KOPT-K1 (cell line): ENCODE data around the gene RHEBL1.
A peak's percentile ranks its signal among the peaks of the same experiment; 100 is the strongest.

Source experiments
- H3K27ac ChIP-seq: fragments of 200-600 bp; sonication (generic); 2 replicates; pipeline ENCODE4 v1.5.1; 2016; ENCODE audit warnings: antibody characterized with exemption, mild to moderate bottlenecking, low read depth, low read length; ENCODE audit not compliant: poor library complexity, severe bottlenecking
- H3K36me3 ChIP-seq: fragments of 200-600 bp; sonication (generic); 2 replicates; pipeline ENCODE4 v1.5.1; 2017; ENCODE audit warnings: antibody characterized with exemption, mild to moderate bottlenecking, low read length, moderate library complexity; ENCODE audit not compliant: insufficient read depth
- H3K9me3 ChIP-seq: fragments of 200-600 bp; sonication (generic); 2 replicates; pipeline ENCODE4 v1.5.1; 2017; ENCODE audit warnings: antibody characterized with exemption, low read length, mild to moderate bottlenecking; ENCODE audit not compliant: insufficient read depth, poor library complexity, severe bottlenecking

RHEBL1 gene

DNA sequence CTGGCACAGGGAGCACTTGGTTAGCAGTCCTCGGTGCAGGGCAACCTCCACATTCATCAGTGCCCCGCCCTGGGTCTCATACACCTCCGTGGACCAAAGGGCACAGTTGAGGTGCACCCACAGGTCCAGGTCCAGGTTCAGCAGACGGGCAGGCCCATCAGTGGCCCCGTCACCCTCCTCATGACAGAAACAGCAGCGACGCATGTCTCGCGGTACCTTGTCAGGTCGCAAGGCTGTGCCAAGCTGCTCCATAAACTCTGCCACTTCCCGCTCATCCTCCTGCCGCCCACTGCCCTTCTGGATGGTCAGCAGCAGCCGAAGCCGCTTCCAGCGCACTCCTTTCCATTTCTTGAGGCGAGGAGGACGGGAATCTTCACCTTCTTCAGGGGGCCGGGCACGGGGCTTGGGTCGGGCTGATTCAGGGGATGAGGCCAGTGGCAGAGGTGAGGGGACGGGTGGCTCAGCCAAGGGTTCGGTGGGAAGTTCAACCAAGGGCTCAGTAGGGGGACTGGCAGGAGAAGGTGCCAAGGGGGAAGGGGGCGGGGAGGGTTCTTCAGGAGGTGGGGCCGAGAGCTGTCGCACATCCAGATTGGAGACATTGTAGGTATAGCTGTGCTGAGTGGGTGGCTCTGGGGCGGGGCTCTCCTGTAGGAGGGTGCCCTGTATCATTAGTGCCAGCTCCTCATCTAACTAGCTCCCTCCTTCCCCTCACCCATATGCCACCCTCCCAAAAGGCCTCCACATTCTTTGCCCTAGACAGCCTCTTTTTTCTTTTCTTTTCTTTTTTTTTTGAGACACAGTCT, 42.9 kb downstream of the RHEBL1 start:
- no peak overlapping the region for H3K27ac ChIP-seq
- peaks cover 100% of the 10 kb centered on the region for H3K36me3 ChIP-seq
- H3K9me3 ChIP-seq: no peaks in the 10 kb centered on the region

- Histone ChIP-seq H3K27ac (no peak overlapping the region), H3K9me3 (no peaks in the 10 kb centered on the region), H3K36me3 (peaks cover 100% of the 10 kb centered on the region)
Measured at GRCh38 chr12:49026101-49026500, 43.7 kb downstream of the RHEBL1 start.

GRCh38 chr12:49025463-49025862, 44.3 kb downstream of the RHEBL1 start:
- Histone ChIP-seq H3K9me3 (no peaks in the 10 kb centered on the region), H3K27ac (no peak overlapping the region), H3K36me3 (peaks cover 100% of the 10 kb centered on the region)

- Histone ChIP-seq H3K27ac (no peak overlapping the region), H3K36me3 (peaks cover 90% of the 10 kb centered on the region), H3K9me3 (no peaks in the 10 kb centered on the region)
Measured at GRCh38 chr12:49024543-49024942, 45.2 kb downstream of the RHEBL1 start.

GRCh38 chr12:49023812-49024211, 46.0 kb downstream of the RHEBL1 start:
- Histone ChIP-seq H3K9me3 (no peaks in the 10 kb centered on the region), H3K27ac (no peak overlapping the region), H3K36me3 (peaks cover 83% of the 10 kb centered on the region)

DNA sequence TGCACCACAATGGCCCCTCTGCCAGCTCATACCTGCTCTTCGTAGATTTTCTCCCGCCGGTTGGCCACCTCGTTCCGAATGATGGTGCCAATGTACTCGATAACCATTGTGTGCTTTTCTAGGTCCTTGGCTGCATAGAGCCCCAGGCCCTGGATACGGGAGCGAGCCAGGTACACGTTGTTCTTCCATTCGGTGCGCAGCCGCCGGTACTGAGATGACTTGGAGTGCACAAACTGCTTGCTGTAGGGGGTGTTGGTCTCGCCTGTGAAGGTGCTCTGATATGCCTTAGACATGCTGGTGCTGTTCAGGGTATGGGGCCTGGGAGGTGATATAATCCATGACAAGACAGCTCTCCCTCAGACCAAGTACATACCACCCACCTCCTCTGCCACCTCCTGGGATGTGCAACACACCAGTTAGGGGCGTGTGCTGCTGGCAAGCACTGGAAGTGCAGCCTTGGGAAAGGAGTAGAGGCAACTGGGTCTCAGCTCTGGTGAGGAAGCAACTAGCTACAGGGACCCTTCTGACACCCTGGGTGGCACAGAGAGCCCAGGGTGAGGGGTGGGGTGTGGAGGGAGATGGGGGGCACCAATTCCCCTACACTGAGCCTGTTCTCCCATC, 47.1 kb downstream of the RHEBL1 start:
- Histone ChIP-seq H3K27ac (no peak overlapping the region), H3K36me3 (peaks cover 72% of the 10 kb centered on the region), H3K9me3 (no peaks in the 10 kb centered on the region)

DNA sequence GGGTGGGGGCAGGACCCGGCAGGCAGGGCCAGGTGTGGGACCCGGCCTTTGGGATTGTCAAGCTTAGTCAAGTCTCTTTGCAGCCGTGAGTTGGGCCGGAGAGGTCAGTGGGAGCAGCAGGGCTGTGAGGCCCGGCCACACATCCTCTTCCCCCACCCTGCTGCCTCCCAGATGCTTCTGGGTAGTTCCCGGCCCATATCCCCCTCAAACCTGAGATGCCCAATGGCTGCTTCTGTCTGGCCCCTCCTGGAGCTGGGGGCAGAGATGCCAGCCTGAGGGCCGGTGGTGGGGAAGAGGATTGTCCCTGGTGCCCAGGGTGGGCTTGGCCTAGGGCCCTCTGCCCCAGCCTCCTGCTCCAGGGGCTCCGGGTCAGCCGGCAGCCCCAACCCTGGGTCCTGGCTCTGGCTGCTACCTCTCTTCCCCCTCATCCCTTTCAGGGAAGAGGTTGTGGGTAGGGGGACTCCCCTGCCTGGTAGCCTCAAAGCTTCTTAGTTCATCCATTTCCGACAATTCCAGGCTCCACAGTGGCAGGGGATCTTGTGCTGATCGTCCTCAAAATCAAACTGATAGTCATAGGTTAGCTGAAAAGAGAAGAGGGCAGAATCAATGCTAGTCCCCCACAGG, 48.4 kb downstream of the RHEBL1 start:
- Histone ChIP-seq H3K27ac (no peak overlapping the region), H3K36me3 (peaks cover 59% of the 10 kb centered on the region), H3K9me3 (no peaks in the 10 kb centered on the region)

- Histone ChIP-seq H3K27ac (no peak overlapping the region), H3K9me3 (no peaks in the 10 kb centered on the region), H3K36me3 (peaks cover 49% of the 10 kb centered on the region)
Measured at GRCh38 chr12:49020441-49020840, 49.3 kb downstream of the RHEBL1 start.

GRCh38 chr12:49019443-49020324, 50.1 kb downstream of the RHEBL1 start:
- Histone ChIP-seq H3K36me3 (peaks cover 42% of the 10 kb centered on the region), H3K27ac (peak overlapping the region; percentile 73), H3K9me3 (no peaks in the 10 kb centered on the region)

- Histone ChIP-seq H3K36me3 (peaks cover 36% of the 10 kb centered on the region), H3K27ac (peak overlapping the region; percentile 73), H3K9me3 (no peaks in the 10 kb centered on the region)
Measured at GRCh38 chr12:49019120-49019430, 50.7 kb downstream of the RHEBL1 start.

DNA sequence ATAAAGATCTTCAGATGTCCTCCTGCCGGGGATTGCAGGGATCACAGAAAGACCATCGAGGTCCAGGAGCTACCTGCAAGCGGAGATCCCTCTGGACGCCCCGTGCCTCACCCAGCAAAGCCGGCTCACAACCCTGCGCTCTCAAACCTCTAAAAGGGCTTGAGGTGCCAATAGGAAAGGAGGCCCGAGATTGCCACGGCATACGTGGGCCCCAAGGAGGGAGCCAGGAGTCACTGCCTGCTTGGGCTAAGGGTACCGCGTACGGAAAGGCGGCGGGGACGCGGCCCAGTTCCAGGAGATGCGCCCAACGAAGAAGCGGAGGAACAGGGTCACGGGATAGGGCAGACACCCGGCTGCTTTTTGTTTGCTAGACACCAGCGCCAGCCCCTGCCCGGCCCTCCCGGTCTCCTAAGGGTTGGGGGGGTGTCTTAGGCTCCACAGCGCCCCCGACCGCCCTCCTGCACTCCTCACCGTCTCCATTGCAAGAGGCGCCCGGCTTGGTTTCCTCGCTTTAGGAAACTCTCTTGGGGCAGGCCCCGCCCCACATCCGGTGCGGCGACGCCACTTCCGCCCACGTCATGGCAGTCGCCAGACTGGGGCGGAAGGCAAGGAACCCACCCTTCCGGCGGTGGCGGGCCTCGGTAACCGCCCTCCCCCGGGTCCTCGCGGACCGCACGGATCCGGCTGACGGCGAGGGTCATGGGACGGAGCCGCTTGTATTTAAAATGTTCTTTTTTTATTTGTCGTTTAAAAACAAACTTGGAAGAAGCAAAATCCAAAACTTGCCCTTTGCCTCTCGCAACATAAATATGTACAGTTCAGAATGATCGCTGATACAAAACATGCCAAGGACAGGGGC, 51.3 kb downstream of the RHEBL1 start, which contains the start of gene PRKAG1:
Gene PRKAG1, minus strand, starts transcription at position 516 of the 859 bp plus-strand sequence. Its CDS starts 36 bp downstream, at position 480.
- peaks cover 30% of the 10 kb centered on the region for H3K36me3 ChIP-seq
- no peaks in the 10 kb centered on the region for H3K9me3 ChIP-seq
- H3K27ac ChIP-seq: peak within 1 kb of the TSS; percentile 73

DNA sequence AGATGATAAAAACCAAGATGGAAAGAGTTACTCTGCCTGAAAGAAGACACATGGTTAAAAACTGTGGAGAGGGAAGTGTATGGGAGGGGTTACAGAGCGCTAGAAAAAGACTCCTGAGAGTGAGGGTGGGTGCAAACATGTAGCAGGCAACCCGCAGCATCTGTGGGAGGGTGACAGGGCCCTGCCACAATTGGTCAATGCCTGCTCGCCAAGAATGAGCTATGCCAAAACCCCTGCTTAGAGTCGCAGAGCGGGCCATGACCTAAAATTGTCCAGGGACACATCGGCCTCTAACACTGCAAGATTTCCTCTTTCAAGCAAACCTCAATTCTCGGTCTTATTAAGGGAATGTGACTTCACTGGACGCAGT, 51.9 kb downstream of the RHEBL1 start:
- Histone ChIP-seq H3K9me3 (no peaks in the 10 kb centered on the region), H3K27ac (peak overlapping the region; percentile 73), H3K36me3 (peaks cover 29% of the 10 kb centered on the region)

DNA sequence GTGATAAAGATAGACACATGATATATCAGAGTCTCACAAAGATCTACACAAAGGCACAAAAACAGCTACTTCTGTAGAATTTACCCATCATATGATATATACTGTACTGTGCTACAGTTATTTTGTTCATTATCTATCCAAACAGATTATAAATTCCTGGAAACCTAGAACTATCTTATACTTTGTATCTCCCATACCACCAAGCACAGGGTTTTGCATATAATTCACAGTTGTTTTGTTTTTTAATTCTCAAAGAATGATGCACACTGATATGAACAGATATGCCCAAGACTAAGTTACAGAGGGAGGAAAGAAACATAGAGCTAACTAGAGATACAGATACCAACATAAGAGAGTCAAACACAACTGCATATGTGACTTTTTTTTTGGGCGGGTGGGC, 54.6 kb downstream of the RHEBL1 start:
- peaks cover 32% of the 10 kb centered on the region for H3K36me3 ChIP-seq
- no peaks in the 10 kb centered on the region for H3K9me3 ChIP-seq
- no peak overlapping the region for H3K27ac ChIP-seq
